ENCODE data around the gene RPS6KA5. TPM values are rescaled to one million over a fixed set of nuclear protein-coding genes. Genes with fewer than 3 reads are reported as not detected.
"Not testable (repeated sequence)": the region's sequence is repeated elsewhere in the genome, so short reads cannot be mapped to it uniquely, and the experiment has no call there.

The RPS6KA5 gene
- total RNA-seq, 1 donor from 2014 or later = 0.65 TPM

GRCh38 chr14:90857866-90858265 is 202.6 kb downstream of the RPS6KA5 start:
- no peak for TF ChIP-seq CTCF (IDR thresholded peaks at IDR 0.05)
- H3K9me3 Mint-ChIP-seq (ENCODE audit: low read depth) = no peaks in the 10 kb centered on the region
- no peaks in the 10 kb centered on the region for H3K36me3 Mint-ChIP-seq (ENCODE audit: low read depth)
- no peaks in the 10 kb centered on the region for H3K4me1 Mint-ChIP-seq (ENCODE audit: low read depth)
- no peak for DNase-seq (ENCODE audit: low spot score)
- H3K27me3 Mint-ChIP-seq (ENCODE audit: low read depth) = no peaks in the 10 kb centered on the region
- no peak overlapping the region for H3K4me3 Mint-ChIP-seq (ENCODE audit: unreplicated experiment)
- no peak overlapping the region for H3K27ac Mint-ChIP-seq (ENCODE audit: unreplicated experiment)

GRCh38 chr14:90856115-90856514 is 204.3 kb downstream of the RPS6KA5 start:
- not testable (repeated sequence) for H3K27me3 Mint-ChIP-seq (ENCODE audit: low read depth); H3K36me3 Mint-ChIP-seq (ENCODE audit: low read depth)

GRCh38 chr14:90853116-90853515 is 207.3 kb downstream of the RPS6KA5 start:
- H3K36me3 Mint-ChIP-seq (ENCODE audit: low read depth) = no peaks in the 10 kb centered on the region
- no peak for TF ChIP-seq CTCF (IDR thresholded peaks at IDR 0.05)
- no peak overlapping the region for H3K27ac Mint-ChIP-seq (ENCODE audit: unreplicated experiment)
- peaks cover 7% of the 10 kb centered on the region for H3K4me1 Mint-ChIP-seq (ENCODE audit: low read depth)
- DNase-seq (ENCODE audit: low spot score) = no peak
- H3K4me3 Mint-ChIP-seq (ENCODE audit: unreplicated experiment) = no peak overlapping the region
- no peaks in the 10 kb centered on the region for H3K27me3 Mint-ChIP-seq (ENCODE audit: low read depth)
- H3K9me3 Mint-ChIP-seq (ENCODE audit: low read depth) = no peaks in the 10 kb centered on the region

More at GRCh38 chr14:90856115-90856514, 204.3 kb downstream of the RPS6KA5 start:
- not testable (repeated sequence) for H3K27ac Mint-ChIP-seq (ENCODE audit: unreplicated experiment); H3K9me3 Mint-ChIP-seq (ENCODE audit: low read depth); DNase-seq (ENCODE audit: low spot score); H3K4me3 Mint-ChIP-seq (ENCODE audit: unreplicated experiment); H3K4me1 Mint-ChIP-seq (ENCODE audit: low read depth)

GRCh38 chr14:90851327-90852036 is 209.0 kb downstream of the RPS6KA5 start:
- peaks cover 7% of the 10 kb centered on the region for H3K4me1 Mint-ChIP-seq (ENCODE audit: low read depth)
- H3K9me3 Mint-ChIP-seq (ENCODE audit: low read depth) = no peaks in the 10 kb centered on the region
- DNase-seq (ENCODE audit: low spot score) = no peak
- H3K36me3 Mint-ChIP-seq (ENCODE audit: low read depth) = no peaks in the 10 kb centered on the region
- H3K4me3 Mint-ChIP-seq (ENCODE audit: unreplicated experiment) = no peak overlapping the region
- peak overlapping the region; percentile 83 for H3K27ac Mint-ChIP-seq (ENCODE audit: unreplicated experiment)
- no peak for TF ChIP-seq CTCF (IDR thresholded peaks at IDR 0.05)
- no peaks in the 10 kb centered on the region for H3K27me3 Mint-ChIP-seq (ENCODE audit: low read depth)

GRCh38 chr14:90850487-90850886 is 210.0 kb downstream of the RPS6KA5 start:
- no peak for TF ChIP-seq CTCF (IDR thresholded peaks at IDR 0.05)
- Mint-ChIP-seq H3K27me3 (ENCODE audit: low read depth) (no peaks in the 10 kb centered on the region), H3K4me1 (ENCODE audit: low read depth) (peaks cover 7% of the 10 kb centered on the region), H3K9me3 (ENCODE audit: low read depth) (no peaks in the 10 kb centered on the region), H3K36me3 (ENCODE audit: low read depth) (no peaks in the 10 kb centered on the region), H3K27ac (ENCODE audit: unreplicated experiment) (peak overlapping the region; percentile 83), H3K4me3 (ENCODE audit: unreplicated experiment) (no peak overlapping the region)
- DNase-seq (ENCODE audit: low spot score) = no peak

All from chondrocyte (in vitro differentiated cells).